Lower leg skin (tissue), 3 donors: ENCODE measurements around the gene EXPH5.

ENCODE experiments used
- CTCF ChIP-seq, 3 donors: fragments of 450-650 bp; IDR thresholded peaks; one replicate each; pipeline ENCODE4 v1.5.1; 2016; ENCODE audit warnings: antibody characterized with exemption in 3 of 3, mild to moderate bottlenecking in 3 of 3, moderate library complexity in 2 of 3
- POLR2A ChIP-seq, 2 donors: fragments of 450-650 bp; IDR thresholded peaks; one replicate each; pipeline ENCODE4 v1.6.1; 2016 to 2017; ENCODE audit warnings: antibody characterized with exemption in 2 of 2, mild to moderate bottlenecking in 1 of 2, moderate library complexity in 1 of 2

GRCh38 chr11:108617055-108617454, 23.5 kb upstream of the EXPH5 start:
- no peak for TF ChIP-seq CTCF (IDR thresholded peaks at IDR 0.05)
- TF ChIP-seq POLR2A (IDR thresholded peaks at IDR 0.05) = no peak
